Activated CD4-positive, alpha-beta T cell treated with anti-CD3 and anti-CD28 coated beads, Interleukin-2, amount 50 U/mL, for 48 hours (primary cell): ENCODE measurements around the gene CNPY1.

Experiments
- DNase-seq, 2 experiments: peaks; one replicate each; pipeline ENCODE4 v3.0.0-alpha.2; 2020

Gene CNPY1

DNA sequence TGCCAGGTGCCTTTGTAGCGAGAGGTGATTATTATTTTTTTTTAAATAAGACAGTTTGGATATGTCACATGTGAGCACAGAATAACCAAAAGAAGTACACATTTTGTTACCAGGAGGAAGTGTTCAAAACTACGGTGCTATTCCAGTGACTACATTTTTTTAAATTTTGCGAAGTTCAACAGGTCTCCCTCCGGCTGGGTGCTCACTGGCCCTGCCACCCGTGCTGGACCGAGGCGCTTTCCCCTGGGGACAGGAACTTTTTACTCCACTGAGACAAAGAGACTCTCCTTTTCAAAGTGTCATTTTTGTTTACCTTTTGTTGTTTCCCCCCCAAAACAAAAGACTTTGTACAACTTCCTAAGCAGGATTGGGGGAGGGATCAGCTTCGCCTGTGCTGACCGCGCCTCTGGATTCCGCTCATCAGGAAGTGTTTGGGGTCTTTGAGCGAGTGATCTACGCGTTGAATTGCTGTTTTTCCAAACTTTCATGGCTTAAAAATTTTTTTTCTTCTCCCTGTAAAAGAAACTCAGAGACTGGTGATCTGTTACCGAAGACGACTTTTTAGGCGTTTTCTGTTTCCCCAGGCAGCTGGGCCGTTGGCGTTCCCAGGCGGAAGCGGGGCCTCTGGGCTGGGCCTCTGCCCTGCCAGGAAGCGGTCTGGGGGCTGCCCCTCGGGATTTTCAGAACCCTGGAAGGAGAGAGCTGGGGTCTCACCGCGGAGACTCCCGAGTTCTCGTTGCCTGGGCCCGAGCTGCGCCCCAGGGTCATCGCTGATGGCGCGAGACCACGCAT is 81.2 kb downstream of the CNPY1 start:
- DNase-seq, result no peak

DNA sequence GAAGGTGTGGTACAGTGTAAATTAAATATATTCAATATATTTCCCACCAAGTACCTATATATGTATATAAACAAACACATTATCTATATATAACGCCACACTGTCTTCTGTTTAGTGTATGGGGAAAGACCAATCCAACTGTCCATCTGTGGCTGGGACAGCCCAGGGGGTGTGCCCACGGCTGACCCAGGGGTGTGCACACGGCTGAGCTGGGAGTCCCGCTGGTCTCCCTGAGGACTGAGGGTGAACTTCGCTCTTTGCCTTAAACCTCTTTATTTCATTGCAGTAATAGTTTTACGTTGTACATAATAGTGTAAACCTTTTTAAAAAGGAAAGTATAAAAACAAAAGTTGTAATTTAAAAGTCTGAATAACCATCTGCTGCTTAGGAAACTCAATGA is 82.2 kb downstream of the CNPY1 start:
- DNase-seq, result no peak

- DNase-seq, result no peak
Observed at GRCh38 chr7:155463114-155463811, 83.1 kb downstream of the CNPY1 start.

GRCh38 chr7:155462163-155462735 is 84.1 kb downstream of the CNPY1 start:
- DNase-seq, result no peak

DNA sequence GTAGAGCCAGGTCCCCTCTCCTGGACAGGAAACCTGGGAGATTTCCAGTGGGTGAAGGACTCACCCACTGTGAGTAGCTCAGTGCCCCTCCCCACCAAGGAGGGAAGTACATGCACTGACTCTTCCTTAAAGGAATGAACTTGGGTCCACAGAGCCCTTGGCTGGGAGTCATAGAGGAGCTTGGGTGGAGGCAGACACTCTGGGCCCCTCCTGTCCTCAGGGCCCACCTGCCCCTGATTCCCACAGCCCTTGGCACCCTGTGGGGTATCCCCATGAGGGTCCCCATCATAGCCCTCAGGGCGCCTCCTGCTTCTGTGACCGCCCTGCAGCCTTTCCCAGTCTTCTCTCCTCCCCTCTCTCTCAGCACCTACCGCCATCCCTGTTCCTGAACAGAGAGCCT is 84.7 kb downstream of the CNPY1 start:
- no peak for DNase-seq

DNA sequence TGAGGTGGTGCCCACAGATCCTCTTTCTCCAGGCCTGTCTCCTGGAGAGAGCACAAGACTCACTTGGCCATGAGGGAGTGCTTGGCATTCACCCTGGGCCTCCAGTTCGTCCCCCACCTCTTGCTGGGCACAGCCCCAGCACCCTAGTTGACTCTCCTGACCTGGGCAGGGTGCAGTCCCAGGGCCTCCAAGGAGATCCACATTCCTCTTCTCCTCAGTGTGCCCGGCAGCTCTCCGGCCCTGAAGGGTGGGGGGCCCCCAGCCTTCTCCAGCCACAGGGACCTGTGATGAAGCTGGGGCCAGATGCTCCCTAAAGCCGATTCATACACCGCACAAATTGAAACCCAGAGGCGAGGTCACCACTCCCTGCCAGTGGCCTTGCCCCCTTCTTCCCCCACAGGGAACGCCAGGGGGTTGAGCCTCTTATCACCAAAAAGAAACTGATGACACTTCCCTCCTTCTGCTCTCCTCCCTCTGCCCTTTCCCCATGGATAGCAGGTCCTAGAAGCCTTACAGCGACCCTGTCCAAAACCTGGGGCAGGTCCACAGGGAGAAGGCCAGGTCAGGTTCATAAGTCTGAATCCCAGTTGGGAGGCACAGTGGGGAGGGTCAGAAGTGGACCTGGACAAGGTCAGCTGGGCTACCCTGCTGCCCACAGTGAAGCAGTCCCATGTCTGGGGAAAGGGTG is 85.3 kb downstream of the CNPY1 start:
- no peak for DNase-seq

- no peak for DNase-seq
Observed at GRCh38 chr7:155459700-155460461, 86.5 kb downstream of the CNPY1 start.

DNA sequence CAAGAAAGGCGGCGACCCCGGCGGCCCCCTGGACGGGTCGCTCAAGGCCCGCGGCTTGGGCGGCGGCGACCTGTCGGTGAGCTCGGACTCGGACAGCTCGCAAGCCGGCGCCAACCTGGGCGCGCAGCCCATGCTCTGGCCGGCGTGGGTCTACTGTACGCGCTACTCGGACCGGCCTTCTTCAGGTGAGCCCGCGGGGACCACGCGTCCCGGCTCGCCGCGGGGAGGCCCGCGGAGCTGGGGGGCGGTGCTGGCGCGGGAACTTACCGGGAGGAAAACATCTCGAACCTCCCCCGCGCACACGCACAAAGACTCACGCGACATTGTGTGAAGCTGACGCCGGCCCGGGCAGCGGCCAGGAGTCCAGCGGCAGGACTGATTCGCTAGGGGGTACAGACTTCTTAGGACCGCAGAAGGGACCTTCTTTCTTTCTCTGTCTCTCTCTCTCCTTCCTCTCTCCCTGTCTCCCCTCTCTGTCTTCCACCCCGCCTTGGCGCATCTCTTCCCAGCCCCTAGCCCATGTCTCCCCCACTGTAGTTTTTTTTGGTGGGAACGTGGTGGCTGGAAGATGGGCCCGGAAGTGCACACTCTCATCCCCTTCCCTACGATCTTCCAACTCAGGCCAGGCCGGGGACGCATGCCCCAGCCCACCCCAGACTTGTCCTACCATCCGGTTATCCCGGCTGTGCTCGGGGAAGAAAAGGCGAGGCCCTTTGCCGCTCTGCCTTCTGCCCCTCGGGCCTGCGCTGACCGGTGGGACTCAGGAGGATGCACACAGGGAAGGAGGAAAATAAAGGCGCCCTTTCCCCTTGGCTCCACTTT is 87.3 kb downstream of the CNPY1 start:
- DNase-seq, result no peak

DNA sequence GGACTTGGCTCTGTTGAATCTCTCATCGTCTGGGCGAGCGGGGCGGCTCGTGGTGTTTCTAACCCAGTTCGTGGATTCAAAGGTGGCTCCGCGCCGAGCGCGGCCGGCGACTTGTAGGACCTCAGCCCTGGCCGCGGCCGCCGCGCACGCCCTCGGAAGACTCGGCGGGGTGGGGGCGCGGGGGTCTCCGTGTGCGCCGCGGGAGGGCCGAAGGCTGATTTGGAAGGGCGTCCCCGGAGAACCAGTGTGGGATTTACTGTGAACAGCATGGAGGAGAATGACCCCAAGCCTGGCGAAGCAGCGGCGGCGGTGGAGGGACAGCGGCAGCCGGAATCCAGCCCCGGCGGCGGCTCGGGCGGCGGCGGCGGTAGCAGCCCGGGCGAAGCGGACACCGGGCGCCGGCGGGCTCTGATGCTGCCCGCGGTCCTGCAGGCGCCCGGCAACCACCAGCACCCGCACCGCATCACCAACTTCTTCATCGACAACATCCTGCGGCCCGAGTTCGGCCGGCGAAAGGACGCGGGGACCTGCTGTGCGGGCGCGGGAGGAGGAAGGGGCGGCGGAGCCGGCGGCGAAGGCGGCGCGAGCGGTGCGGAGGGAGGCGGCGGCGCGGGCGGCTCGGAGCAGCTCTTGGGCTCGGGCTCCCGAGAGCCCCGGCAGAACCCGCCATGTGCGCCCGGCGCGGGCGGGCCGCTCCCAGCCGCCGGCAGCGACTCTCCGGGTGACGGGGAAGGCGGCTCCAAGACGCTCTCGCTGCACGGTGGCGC is 88.1 kb downstream of the CNPY1 start, which contains the start of gene EN2:
Gene EN2 (plus strand): TSS at position 19 of the 767 bp plus-strand sequence. CDS start 249 bp downstream, at position 268.
- DNase-seq, result peak in 1 of 2 experiments; percentile 31

DNA sequence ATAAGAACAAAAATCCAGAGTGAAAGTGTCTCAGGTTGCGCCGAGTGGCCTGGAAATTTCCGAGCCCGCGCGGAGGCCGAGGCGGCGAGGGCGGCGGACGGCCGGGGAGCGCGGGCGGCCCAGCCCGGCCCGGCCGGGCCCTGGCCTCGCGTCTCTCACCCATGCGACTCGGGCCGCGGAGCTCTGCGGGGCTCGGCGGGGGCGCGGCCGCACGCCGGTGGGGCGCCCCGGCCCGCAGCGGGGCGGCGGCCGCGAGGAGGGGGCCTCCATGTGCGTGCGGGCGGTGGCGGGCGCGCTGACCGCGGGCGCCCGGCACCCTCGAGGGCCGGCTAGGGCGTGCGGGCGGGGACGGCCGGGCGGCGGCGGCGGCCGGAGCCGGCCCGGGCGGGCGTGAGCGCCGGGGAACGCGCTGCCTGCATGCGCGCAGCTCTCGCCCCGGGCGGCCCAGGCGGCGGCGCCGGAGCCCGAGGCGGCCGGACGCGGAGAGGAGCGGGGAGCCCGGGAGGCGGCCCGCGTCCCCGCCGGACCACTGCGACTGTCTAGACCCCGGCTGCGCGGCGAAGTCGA is 88.7 kb downstream of the CNPY1 start:
- no peak for DNase-seq

DNA sequence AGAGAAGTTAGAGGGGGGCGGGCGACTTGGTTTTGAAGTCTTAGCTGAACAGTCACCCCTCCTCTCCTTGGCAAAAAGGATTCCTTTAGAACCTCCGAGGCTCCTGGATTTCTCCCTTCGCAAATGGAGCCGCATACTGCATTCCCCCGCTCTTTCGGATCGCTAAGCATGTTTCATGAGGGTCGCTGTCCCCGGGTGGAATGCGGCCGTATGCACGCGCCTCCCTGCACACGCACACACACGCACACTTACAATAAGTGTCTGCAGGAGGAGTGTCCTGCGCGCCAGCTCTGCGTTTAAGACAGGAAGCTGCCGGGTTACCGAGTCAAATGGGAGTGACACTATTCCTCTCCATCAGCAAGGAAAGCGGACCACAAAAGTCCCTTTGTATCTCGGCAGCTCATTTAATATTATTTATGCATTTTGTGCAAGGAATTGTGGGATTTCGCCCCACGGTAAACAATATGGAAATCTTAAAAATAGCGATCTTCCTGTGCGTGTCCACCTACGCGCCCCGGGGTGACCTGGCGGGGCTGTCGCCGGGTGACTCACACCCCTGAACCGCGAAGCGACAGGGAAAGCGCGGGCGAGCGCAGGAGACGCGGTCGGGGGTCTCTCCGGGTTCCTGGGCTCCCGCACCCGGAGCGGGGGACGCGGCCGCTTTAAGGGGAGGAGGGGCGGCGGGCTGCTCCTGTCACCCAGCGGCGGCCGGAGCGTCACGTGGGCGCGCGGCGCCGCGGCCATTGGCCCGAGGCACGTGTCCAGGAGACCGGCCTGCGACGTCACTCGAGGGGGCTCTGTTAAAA is 89.4 kb downstream of the CNPY1 start:
- DNase-seq, result peak in 1 of 2 experiments; percentile 35

- no peak for DNase-seq
Observed at GRCh38 chr7:155455776-155456737, 90.3 kb downstream of the CNPY1 start.

GRCh38 chr7:155455132-155455693 is 91.1 kb downstream of the CNPY1 start:
- DNase-seq, result no peak

GRCh38 chr7:155454183-155455112 is 91.9 kb downstream of the CNPY1 start:
- peak in 1 of 2 experiments; percentile 13 for DNase-seq

DNA sequence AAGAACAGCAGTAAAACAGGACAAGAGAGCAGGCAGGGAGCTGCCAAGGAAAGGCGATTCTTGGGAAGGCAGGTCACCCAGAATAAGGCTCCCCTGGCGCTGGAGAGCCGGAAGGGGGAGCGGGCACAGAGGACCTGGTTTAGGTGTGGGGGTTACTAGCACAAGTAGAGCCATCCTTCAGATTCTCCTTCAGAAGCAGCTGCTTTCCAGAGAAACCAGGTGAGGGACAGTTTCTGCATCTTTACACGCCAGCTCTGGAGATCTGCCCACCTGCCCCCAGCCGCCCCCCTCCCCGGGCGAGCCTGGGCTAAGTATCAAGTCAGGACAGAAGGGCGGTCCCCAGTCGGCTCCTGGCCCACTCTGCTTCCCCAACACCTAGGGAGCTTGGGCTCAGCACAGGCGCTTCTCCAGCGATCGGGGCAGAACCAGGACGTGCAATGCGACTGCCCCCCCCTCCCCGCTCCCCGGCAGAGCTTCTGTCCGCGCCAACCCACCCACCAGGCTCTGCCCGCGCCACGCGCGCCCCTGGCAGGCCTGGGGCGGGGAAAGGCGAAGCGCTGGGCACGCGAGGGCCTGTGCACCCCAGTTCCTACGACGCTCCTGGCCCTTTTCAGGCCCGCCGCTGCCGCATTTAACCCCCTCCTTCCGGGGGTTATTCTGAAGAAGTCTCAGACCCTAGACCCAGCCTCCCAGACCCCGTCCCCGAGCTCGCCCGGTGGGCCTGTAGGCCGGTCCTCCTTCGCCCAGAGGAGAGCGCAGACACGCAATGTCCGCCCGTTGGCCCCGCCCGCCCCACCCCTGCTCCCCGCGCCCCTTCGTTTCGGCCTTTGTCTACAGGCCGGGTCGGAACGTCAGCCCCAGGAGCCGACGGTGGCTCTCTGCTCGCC is 92.8 kb downstream of the CNPY1 start:
- DNase-seq, result no peak
